ENCODE data around the gene CCDC136. TPM values are rescaled to one million over a fixed set of nuclear protein-coding genes. Genes with fewer than 3 reads are reported as not detected.

The CCDC136 gene
- polyA plus RNA-seq, 1 of the 3 experiments (the other 2 are of a cell fraction) = 48.4 TPM

DNA sequence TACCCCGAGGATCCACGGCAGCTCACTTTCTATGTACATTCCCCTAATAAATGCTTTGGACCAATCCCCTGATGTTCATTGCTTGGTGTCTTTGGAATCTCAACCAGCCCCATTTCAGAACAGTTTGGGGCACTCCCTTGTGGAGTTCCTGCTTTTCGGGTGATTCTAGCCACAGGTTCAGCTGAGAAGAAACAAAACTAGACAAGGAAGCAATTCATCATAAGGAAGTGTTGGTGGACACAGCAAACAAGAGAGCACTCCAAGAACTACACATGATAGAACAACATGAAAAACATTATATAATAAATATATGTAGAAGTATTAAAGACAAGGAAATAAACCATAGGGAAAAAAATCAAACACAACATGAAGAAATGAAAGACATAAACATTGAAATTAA, 6.0 kb upstream of the CCDC136 start:
- Histone ChIP-seq H3K4me1 (ENCODE audit: control insufficient read depth in 1 of 2, insufficient read depth in 2 of 2, low read depth in 1 of 2, low read length in 1 of 2) (peaks cover 0 to 13% of the 10 kb centered on the region in 2 experiments; a peak in 1 of 4 replicates), H4K20me1 (ENCODE audit: insufficient read depth) (no peaks in the 10 kb centered on the region), H3K4me2 (no peak overlapping the region), H3K9me2 (no peaks in the 10 kb centered on the region), H3K9ac (no peak overlapping the region), H3K27me3 (ENCODE audit: insufficient read depth) (no peaks in the 10 kb centered on the region), H3K79me2 (ENCODE audit: insufficient read depth) (no peaks in the 10 kb centered on the region), H3K9me3 (no peaks in the 10 kb centered on the region), H3K4me3 (ENCODE audit: low read depth in 2 of 2, low read length in 1 of 2) (no peak overlapping the region), H3F3A (replicated peaks; ENCODE audit: insufficient read depth) (peaks cover 8% of the 10 kb centered on the region), H2AFZ (ENCODE audit: low read depth) (no peak overlapping the region), H3K36me3 (replicated peaks in 1 of 2; ENCODE audit: control insufficient read depth in 1 of 2, insufficient read depth in 2 of 2, low read length in 1 of 2) (no peaks in the 10 kb centered on the region), H3K27ac (ENCODE audit: low read depth in 2 of 2, low read length in 1 of 2) (no peak overlapping the region)
- CTCF ChIA-PET = interaction anchor here (1.4 to 1.9 kb wide), 2 partner anchors 14 to 98 kb away, joined by 3 to 8 read pairs; no protein-coding TSS in a partner anchor
- TF ChIP-seq GABPA (IDR thresholded peaks at IDR 0.05; ENCODE audit: low read depth) (no peak), EP300 (IDR thresholded peaks at IDR 0.05; ENCODE audit: borderline replicate concordance in 1 of 2, low read depth in 1 of 2, low read length in 1 of 2) (no peak), RXRA (IDR thresholded peaks at IDR 0.05; ENCODE audit: borderline replicate concordance, low read depth) (no peak), FOXM1 (IDR thresholded peaks at IDR 0.05; ENCODE audit: low read depth) (no peak), FOSL2 (IDR thresholded peaks at IDR 0.05; ENCODE audit: borderline replicate concordance, low read depth) (no peak), RFX5 (IDR thresholded peaks at IDR 0.05; ENCODE audit: low read length) (no peak), ELF1 (IDR thresholded peaks at IDR 0.05) (no peak), MXI1 (IDR thresholded peaks at IDR 0.05; ENCODE audit: low read depth, low read length) (no peak), IRF3 (IDR thresholded peaks at IDR 0.05; ENCODE audit: low read depth, low read length) (no peak), USF2 (IDR thresholded peaks at IDR 0.05; ENCODE audit: borderline replicate concordance, low read depth, low read length) (no peak), GATA2 (CRISPR knock-in tag; IDR thresholded peaks at IDR 0.05) (no peak), RAD21 (IDR thresholded peaks at IDR 0.05; ENCODE audit: low read length) (no peak), YY1 (IDR thresholded peaks at IDR 0.05; ENCODE audit: low read depth) (no peak), MEF2A (IDR thresholded peaks at IDR 0.05; ENCODE audit: borderline replicate concordance, low read depth) (no peak), RCOR1 (IDR thresholded peaks at IDR 0.05; ENCODE audit: low read length) (no peak), TAF1 (IDR thresholded peaks at IDR 0.05; ENCODE audit: borderline replicate concordance, low read depth, low read length) (no peak)
- TF ChIP-seq, protein P1, sequence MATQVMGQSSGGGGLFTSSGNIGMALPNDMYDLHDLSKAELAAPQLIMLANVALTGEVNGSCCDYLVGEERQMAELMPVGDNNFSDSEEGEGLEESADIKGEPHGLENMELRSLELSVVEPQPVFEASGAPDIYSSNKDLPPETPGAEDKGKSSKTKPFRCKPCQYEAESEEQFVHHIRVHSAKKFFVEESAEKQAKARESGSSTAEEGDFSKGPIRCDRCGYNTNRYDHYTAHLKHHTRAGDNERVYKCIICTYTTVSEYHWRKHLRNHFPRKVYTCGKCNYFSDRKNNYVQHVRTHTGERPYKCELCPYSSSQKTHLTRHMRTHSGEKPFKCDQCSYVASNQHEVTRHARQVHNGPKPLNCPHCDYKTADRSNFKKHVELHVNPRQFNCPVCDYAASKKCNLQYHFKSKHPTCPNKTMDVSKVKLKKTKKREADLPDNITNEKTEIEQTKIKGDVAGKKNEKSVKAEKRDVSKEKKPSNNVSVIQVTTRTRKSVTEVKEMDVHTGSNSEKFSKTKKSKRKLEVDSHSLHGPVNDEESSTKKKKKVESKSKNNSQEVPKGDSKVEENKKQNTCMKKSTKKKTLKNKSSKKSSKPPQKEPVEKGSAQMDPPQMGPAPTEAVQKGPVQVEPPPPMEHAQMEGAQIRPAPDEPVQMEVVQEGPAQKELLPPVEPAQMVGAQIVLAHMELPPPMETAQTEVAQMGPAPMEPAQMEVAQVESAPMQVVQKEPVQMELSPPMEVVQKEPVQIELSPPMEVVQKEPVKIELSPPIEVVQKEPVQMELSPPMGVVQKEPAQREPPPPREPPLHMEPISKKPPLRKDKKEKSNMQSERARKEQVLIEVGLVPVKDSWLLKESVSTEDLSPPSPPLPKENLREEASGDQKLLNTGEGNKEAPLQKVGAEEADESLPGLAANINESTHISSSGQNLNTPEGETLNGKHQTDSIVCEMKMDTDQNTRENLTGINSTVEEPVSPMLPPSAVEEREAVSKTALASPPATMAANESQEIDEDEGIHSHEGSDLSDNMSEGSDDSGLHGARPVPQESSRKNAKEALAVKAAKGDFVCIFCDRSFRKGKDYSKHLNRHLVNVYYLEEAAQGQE (IDR thresholded peaks at IDR 0.05; ENCODE audit: low read depth, low read length) = no peak
- TF ChIP-seq, protein P2, sequence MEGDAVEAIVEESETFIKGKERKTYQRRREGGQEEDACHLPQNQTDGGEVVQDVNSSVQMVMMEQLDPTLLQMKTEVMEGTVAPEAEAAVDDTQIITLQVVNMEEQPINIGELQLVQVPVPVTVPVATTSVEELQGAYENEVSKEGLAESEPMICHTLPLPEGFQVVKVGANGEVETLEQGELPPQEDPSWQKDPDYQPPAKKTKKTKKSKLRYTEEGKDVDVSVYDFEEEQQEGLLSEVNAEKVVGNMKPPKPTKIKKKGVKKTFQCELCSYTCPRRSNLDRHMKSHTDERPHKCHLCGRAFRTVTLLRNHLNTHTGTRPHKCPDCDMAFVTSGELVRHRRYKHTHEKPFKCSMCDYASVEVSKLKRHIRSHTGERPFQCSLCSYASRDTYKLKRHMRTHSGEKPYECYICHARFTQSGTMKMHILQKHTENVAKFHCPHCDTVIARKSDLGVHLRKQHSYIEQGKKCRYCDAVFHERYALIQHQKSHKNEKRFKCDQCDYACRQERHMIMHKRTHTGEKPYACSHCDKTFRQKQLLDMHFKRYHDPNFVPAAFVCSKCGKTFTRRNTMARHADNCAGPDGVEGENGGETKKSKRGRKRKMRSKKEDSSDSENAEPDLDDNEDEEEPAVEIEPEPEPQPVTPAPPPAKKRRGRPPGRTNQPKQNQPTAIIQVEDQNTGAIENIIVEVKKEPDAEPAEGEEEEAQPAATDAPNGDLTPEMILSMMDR (IDR thresholded peaks at IDR 0.05) = no peak
- TF ChIP-seq, protein P3, sequence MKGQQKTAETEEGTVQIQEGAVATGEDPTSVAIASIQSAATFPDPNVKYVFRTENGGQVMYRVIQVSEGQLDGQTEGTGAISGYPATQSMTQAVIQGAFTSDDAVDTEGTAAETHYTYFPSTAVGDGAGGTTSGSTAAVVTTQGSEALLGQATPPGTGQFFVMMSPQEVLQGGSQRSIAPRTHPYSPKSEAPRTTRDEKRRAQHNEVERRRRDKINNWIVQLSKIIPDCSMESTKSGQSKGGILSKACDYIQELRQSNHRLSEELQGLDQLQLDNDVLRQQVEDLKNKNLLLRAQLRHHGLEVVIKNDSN (IDR thresholded peaks at IDR 0.05; ENCODE audit: borderline replicate concordance, low read depth) = no peak
- TF ChIP-seq, protein P4, sequence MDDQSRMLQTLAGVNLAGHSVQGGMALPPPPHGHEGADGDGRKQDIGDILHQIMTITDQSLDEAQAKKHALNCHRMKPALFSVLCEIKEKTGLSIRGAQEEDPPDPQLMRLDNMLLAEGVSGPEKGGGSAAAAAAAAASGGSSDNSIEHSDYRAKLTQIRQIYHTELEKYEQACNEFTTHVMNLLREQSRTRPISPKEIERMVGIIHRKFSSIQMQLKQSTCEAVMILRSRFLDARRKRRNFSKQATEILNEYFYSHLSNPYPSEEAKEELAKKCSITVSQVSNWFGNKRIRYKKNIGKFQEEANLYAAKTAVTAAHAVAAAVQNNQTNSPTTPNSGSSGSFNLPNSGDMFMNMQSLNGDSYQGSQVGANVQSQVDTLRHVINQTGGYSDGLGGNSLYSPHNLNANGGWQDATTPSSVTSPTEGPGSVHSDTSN (IDR thresholded peaks at IDR 0.05) = no peak
- 86% methylated on average over 3 of the region's 3 CpGs for WGBS (ENCODE audit: low lambda C conversion rate)
- no peak for DNase-seq
- POLR2A ChIA-PET = no interaction called here
